HL-60 (cell line): ENCODE data around the gene SLC22A5.

Experiments used
- GABPA ChIP-seq: IDR thresholded peaks from 2 replicates; pipeline ENCODE4 v1.6.1; 2012; ENCODE audit warnings: low read depth
- POLR2AphosphoS5 ChIP-seq: IDR thresholded peaks from 2 replicates; pipeline ENCODE4 v1.6.1; 2012; ENCODE audit warnings: low read depth
- TF ChIP-seq, protein P1 (sequence below): IDR thresholded peaks from 2 replicates; pipeline ENCODE4 v1.6.1; 2012; ENCODE audit warnings: low read depth; ENCODE audit not compliant: insufficient replicate concordance
- TF ChIP-seq, protein P2 (sequence below): IDR thresholded peaks from one replicate; pipeline ENCODE4 v1.5.1; 2011; ENCODE audit warnings: low read length, control low read depth, inconsistent platforms; ENCODE audit not compliant: insufficient read depth

DNA sequence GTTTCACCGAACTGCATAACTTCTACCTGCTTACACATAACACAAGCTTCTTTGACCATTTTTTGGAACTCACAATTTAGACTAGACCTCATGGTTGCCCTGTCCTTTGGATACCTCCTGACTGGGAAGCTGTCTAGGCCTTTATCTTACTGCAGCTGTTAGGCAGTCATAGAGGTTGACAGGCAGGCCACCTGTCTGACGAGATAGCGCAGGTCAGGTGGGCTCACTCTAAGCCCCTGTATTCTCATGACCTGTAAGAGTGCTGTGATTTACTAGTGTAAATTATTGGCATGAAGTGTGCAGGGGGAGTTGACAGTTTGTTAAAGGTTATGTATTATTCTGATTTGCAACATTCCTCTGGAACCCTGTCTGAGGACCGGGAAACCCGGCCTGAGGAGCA lies 46.3 kb upstream of the SLC22A5 start:
- TF ChIP-seq, protein P1, sequence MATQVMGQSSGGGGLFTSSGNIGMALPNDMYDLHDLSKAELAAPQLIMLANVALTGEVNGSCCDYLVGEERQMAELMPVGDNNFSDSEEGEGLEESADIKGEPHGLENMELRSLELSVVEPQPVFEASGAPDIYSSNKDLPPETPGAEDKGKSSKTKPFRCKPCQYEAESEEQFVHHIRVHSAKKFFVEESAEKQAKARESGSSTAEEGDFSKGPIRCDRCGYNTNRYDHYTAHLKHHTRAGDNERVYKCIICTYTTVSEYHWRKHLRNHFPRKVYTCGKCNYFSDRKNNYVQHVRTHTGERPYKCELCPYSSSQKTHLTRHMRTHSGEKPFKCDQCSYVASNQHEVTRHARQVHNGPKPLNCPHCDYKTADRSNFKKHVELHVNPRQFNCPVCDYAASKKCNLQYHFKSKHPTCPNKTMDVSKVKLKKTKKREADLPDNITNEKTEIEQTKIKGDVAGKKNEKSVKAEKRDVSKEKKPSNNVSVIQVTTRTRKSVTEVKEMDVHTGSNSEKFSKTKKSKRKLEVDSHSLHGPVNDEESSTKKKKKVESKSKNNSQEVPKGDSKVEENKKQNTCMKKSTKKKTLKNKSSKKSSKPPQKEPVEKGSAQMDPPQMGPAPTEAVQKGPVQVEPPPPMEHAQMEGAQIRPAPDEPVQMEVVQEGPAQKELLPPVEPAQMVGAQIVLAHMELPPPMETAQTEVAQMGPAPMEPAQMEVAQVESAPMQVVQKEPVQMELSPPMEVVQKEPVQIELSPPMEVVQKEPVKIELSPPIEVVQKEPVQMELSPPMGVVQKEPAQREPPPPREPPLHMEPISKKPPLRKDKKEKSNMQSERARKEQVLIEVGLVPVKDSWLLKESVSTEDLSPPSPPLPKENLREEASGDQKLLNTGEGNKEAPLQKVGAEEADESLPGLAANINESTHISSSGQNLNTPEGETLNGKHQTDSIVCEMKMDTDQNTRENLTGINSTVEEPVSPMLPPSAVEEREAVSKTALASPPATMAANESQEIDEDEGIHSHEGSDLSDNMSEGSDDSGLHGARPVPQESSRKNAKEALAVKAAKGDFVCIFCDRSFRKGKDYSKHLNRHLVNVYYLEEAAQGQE = no peak
- TF ChIP-seq, protein P2, sequence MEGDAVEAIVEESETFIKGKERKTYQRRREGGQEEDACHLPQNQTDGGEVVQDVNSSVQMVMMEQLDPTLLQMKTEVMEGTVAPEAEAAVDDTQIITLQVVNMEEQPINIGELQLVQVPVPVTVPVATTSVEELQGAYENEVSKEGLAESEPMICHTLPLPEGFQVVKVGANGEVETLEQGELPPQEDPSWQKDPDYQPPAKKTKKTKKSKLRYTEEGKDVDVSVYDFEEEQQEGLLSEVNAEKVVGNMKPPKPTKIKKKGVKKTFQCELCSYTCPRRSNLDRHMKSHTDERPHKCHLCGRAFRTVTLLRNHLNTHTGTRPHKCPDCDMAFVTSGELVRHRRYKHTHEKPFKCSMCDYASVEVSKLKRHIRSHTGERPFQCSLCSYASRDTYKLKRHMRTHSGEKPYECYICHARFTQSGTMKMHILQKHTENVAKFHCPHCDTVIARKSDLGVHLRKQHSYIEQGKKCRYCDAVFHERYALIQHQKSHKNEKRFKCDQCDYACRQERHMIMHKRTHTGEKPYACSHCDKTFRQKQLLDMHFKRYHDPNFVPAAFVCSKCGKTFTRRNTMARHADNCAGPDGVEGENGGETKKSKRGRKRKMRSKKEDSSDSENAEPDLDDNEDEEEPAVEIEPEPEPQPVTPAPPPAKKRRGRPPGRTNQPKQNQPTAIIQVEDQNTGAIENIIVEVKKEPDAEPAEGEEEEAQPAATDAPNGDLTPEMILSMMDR = no peak
- no peak for TF ChIP-seq POLR2AphosphoS5
- no peak for TF ChIP-seq GABPA
